ENCODE measurements around the gene FBXO28.
A peak's percentile ranks its signal among the peaks of the same experiment; 100 is the strongest.

The FBXO28 gene

DNA sequence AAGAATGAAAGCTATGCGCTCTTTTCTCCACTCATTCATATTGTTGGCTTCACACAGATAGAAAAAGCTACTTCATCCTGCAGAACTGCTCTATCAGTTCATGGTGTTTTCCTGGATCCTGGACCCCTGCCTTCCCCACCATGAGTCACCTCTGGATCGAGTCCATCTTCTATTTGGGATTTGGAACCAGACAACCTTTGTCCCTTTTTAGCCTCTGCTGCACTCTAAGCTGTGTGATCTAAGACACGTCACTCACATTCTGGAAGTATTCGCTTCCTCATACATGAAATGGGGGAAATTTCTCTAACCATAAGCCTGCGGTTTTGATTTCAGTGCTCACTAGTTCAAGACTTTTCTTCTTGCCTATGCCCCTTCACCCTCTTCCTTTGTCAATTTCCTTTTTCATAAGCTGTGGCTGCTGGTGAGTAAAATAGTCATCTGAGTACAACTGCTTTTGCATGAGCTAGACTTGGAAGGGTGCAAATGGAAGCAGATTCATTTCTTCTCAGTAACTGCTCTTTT, 55.0 kb downstream of the FBXO28 start:
- H3K36me3 ChIP-seq, result no peaks in the 10 kb centered on the region
- peak overlapping the region; percentile 86 for H3K27ac ChIP-seq
- TF ChIP-seq, protein P1, sequence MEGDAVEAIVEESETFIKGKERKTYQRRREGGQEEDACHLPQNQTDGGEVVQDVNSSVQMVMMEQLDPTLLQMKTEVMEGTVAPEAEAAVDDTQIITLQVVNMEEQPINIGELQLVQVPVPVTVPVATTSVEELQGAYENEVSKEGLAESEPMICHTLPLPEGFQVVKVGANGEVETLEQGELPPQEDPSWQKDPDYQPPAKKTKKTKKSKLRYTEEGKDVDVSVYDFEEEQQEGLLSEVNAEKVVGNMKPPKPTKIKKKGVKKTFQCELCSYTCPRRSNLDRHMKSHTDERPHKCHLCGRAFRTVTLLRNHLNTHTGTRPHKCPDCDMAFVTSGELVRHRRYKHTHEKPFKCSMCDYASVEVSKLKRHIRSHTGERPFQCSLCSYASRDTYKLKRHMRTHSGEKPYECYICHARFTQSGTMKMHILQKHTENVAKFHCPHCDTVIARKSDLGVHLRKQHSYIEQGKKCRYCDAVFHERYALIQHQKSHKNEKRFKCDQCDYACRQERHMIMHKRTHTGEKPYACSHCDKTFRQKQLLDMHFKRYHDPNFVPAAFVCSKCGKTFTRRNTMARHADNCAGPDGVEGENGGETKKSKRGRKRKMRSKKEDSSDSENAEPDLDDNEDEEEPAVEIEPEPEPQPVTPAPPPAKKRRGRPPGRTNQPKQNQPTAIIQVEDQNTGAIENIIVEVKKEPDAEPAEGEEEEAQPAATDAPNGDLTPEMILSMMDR (IDR thresholded peaks at IDR 0.05), result no peak
- H3K27me3 ChIP-seq, result no peaks in the 10 kb centered on the region
- H3K9me3 ChIP-seq, result no peaks in the 10 kb centered on the region
- H3K4me1 ChIP-seq (ENCODE audit: control insufficient read depth in 1 of 2, insufficient read depth in 1 of 2, low read depth in 1 of 2, low read length in 1 of 2), result peaks cover 61 to 71% of the 10 kb centered on the region in 2 experiments
- H3K4me3 ChIP-seq (ENCODE audit: low read depth in 1 of 2, low read length in 1 of 2), result peak overlapping the region; percentile 18 to 41

GRCh38 chr1:224169718-224170270, 55.9 kb downstream of the FBXO28 start:
- Histone ChIP-seq H3K9me3 (no peaks in the 10 kb centered on the region), H3K4me1 (ENCODE audit: control insufficient read depth in 1 of 2, insufficient read depth in 1 of 2, low read depth in 1 of 2, low read length in 1 of 2) (peaks cover 57 to 66% of the 10 kb centered on the region in 2 experiments), H3K4me3 (ENCODE audit: low read depth in 1 of 2, low read length in 1 of 2) (peak overlapping the region in 1 of 2 experiments; percentile 41), H3K36me3 (no peaks in the 10 kb centered on the region), H3K27ac (peak overlapping the region; percentile 86), H3K27me3 (no peaks in the 10 kb centered on the region)
- TF ChIP-seq, protein P1 (IDR thresholded peaks at IDR 0.05), result no peak

DNA sequence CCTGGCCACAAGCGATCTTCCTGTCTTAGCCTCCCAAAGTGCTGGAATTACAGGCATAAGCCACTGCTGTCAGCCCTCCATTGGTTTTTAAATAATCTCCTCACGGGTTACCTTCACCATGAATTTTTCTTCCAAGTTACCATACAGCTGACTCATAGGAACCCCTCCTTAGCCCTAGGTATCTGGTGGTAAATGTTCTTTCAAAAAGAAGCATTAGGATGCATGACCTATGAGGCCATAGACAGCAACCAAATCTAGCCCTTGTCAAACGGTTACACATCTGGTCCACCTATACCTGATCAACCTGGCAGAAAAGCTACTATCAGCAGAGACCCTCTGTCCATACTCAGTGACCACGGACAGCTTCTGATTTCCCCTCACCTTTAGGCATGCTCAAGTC, 56.4 kb downstream of the FBXO28 start:
- H3K9me3 ChIP-seq, result no peaks in the 10 kb centered on the region
- TF ChIP-seq, protein P1 (IDR thresholded peaks at IDR 0.05), result no peak

DNA sequence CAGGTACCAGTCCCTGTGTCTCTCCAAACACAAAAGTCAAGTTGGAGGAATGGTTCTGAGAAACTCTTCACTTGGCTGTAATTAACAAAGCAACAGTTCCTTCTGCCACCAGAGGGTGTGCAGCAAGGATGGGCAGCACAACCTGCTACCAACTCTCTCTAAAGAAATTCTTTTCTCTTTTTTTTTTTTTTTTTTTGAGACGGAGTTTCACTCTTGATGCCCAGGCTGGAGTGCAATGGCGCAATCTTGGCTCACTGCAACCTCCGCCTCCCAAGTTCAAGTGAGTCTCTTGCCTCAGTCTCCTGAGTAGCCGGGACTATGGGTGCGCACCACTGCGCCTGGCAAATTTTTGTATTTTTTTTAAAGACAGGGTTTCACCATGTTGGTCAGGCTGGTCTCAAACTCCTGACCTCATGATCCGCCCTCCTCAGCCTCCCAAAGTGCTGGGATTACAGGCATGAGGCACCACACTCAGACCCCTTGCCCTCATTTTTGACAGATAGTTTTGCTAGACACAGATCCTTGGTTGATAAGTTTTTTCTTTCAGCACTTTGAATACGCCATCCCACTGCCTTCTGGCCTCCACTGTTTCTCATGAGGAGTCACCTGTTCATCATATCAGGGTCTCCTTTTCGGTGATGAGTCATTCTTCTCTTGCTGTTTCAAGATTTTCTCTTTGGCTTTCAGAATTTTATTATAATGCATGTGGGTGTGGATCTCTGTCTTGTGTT, 57.0 kb downstream of the FBXO28 start:
- no peaks in the 10 kb centered on the region for H3K27me3 ChIP-seq
- H3K4me3 ChIP-seq (ENCODE audit: low read depth in 1 of 2, low read length in 1 of 2), result peak overlapping the region; percentile 15 to 35
- TF ChIP-seq, protein P1 (IDR thresholded peaks at IDR 0.05), result peak; percentile 32
- H3K9me3 ChIP-seq, result no peaks in the 10 kb centered on the region
- H3K4me1 ChIP-seq (ENCODE audit: control insufficient read depth in 1 of 2, insufficient read depth in 1 of 2, low read depth in 1 of 2, low read length in 1 of 2), result peaks cover 63 to 71% of the 10 kb centered on the region in 2 experiments
- no peaks in the 10 kb centered on the region for H3K36me3 ChIP-seq
- peak overlapping the region; percentile 86 for H3K27ac ChIP-seq

More for the DNA sequence above, 56.4 kb downstream of the FBXO28 start:
- no peaks in the 10 kb centered on the region for H3K36me3 ChIP-seq
- peaks cover 58 to 68% of the 10 kb centered on the region in 2 experiments for H3K4me1 ChIP-seq (ENCODE audit: control insufficient read depth in 1 of 2, insufficient read depth in 1 of 2, low read depth in 1 of 2, low read length in 1 of 2)
- peak overlapping the region in 1 of 2 experiments; percentile 35 for H3K4me3 ChIP-seq (ENCODE audit: low read depth in 1 of 2, low read length in 1 of 2)
- no peaks in the 10 kb centered on the region for H3K27me3 ChIP-seq
- peak overlapping the region; percentile 86 for H3K27ac ChIP-seq

DNA sequence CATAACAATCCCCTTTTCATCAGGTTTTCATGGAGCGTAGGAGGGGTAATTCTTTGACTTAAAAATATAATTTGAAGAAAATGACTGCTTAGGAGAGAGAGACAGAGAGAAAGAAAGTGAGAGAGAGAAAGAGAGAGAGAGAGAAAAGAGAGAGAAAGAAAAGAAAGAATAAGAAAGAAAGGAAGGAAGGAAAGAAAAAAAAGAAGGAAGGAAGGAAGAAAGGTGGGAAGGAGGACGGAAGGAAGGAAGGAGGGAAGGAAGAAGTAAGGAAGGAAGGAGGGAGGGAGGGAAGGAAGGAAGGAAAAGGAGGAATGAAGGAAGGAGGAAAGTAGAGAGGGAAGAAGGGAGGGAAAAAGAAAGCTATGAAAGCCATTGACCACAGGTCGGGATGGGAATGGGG, 58.3 kb downstream of the FBXO28 start:
- peaks cover 60 to 71% of the 10 kb centered on the region in 2 experiments for H3K4me1 ChIP-seq (ENCODE audit: control insufficient read depth in 1 of 2, insufficient read depth in 1 of 2, low read depth in 1 of 2, low read length in 1 of 2)
- no peak overlapping the region for H3K4me3 ChIP-seq (ENCODE audit: low read depth in 1 of 2, low read length in 1 of 2)
- TF ChIP-seq, protein P1 (IDR thresholded peaks at IDR 0.05), result no peak
- no peaks in the 10 kb centered on the region for H3K27me3 ChIP-seq
- H3K36me3 ChIP-seq, result no peaks in the 10 kb centered on the region
- H3K27ac ChIP-seq, result peak overlapping the region; percentile 86
- no peaks in the 10 kb centered on the region for H3K9me3 ChIP-seq

Measured in neutrophil (primary cell).